CD4-positive, alpha-beta T cell treated with Interleukin-10 for 1 hour (primary cell): ENCODE results near the gene STK24.
"Not testable (repeated sequence)": the region's sequence is repeated elsewhere in the genome, so short reads cannot be mapped to it uniquely, and the experiment has no call there.

Experiments used
- DNase-seq: peaks from one replicate; pipeline ENCODE4 v3.0.0-alpha.2; 2020

Gene STK24

DNA sequence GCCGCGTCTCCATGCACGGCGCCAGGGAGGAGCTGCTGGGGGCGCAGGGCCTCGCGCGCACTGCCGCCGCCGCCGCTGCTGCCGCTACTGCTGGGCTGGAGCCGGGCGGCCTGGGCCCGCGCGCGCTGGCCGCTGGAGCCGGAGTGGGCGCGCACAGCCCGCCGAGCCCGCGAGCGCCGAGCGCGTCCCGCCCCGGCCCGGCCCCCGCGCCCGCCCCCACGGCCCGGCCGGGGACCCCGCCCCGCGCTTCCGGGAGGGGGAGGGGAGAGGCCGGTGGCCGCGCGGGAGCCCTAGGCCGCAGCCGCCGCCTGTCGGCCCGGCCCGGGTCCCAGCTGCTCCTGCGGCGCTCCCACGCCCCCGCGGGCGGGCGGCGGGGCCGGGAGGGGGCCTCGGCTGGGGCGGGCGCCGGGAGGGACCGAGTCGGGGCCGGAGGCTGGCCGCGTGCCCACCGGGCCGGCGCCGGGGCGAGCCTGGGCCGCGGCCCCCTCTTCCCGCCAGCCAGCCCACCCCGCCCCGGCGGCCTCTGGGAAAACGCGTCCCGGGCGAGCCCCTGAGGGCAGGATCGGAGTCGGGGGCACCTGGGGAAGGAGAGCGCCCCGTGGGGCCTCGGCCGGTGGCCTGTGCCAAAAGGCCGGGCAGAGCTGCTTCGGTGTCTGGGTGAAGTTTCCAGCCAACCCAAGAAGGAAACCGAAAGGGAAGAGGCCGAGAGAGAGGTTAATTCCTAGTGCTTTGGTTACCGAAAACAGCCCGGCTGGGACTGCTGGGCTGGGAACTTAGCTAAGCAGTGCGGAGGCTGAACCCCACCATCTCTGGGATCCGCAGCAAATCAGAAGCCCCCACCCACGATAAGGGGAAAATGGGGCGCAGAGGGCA lies at the start of gene STK24:
Gene STK24, minus strand, starts transcription at position 145 of the 873 bp plus-strand sequence. CDS start 321 bp downstream, outside the sequence.
- peak; percentile 69 for DNase-seq

DNA sequence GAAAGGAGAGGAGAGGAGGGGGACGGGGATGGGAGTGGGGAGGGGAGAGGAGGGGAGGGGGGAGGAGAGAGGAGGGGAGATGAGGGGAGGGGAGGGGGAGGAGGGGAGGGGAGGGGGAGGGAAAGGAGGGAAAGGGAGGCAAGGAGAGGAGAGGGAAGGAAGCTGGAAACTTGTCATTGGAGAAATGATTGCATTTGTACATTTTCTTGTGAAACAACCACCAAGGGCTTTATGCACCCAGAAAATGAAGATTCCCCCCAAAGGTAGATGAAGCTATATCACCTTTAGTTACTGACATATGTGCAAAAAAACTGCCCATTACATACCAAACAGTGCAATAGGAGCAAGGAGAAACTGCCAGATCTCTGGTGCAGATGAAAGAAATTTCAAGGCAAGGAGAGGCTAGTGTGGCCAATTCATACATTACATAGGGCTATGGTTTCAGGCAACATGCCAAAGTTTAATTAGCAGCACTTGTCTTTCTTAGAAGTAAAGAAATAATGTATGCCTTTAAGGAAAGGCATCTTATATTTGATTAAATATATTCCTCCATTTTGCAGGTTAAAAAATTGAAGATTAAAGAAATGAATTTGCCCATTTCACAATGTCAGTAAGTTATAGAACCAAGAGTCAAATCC lies 49.5 kb upstream of the STK24 start:
- no peak for DNase-seq

DNA sequence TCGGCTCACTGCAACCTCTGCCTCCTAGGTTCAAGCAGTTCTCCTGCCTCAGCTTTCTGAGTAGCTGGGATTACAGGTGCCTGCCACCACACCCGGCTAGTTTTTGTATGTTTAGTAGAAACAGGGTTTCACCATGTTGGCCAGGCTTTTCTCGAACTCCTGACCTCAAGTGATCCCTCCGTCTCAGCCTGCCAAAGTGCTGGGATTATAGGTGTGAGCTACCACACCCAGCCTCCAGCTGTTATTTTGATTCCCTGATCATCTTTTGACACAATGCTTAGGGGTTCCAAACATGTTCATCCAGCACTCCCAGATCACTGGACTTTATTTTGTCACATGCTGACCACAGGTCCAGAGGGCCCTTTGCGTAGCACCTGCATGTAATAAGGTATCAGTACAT lies 47.7 kb upstream of the STK24 start:
- DNase-seq: not testable (repeated sequence)

GRCh38 chr13:98622931-98623331 lies 46.0 kb upstream of the STK24 start:
- no peak for DNase-seq

DNA sequence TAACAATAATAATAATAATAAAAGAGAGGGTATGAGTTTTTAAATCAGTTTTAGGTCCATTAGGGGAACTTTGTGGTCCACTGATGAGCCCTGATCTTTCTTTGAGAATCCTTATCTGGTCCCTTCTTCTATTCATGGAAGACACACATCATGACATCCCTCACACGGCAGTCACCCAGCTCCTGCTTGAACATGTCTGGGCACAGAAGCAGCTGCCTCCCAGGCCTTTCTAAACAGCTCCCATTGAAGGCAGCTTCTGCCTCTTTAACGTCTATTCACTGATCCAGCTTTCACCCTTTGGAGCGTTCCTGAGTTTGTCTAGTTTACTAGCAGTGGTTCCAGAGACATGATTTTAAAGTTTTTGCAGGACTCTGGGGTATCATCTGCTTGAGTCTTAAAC lies 42.6 kb upstream of the STK24 start:
- no peak for DNase-seq

- DNase-seq: not testable (repeated sequence)
These were observed 38.7 kb upstream of the STK24 start for GRCh38 chr13:98615595-98615994.

- DNase-seq: no peak
These were observed 36.7 kb upstream of the STK24 start for GRCh38 chr13:98613591-98613990.

- no peak for DNase-seq
These were observed 32.8 kb upstream of the STK24 start for GRCh38 chr13:98609756-98610155.

DNA sequence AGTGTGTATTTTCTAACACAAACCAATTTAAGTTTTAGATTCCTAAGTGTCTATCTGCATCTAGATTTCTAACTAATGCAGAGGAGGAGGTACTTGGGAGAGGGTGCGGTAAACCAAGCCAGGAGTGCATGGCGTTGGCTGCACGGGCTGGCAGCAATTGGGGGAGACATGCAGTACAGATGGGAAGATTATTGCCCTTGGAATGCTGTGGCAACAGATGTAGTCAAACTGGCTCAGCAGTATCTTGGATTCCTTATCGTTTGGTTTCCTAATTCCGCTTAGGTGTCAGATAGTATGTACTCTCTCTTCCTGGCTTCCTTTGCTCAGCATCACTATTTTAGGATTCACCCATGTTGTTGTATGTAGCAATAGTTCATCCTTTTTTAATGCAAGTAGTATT lies 29.4 kb upstream of the STK24 start:
- no peak for DNase-seq

DNA sequence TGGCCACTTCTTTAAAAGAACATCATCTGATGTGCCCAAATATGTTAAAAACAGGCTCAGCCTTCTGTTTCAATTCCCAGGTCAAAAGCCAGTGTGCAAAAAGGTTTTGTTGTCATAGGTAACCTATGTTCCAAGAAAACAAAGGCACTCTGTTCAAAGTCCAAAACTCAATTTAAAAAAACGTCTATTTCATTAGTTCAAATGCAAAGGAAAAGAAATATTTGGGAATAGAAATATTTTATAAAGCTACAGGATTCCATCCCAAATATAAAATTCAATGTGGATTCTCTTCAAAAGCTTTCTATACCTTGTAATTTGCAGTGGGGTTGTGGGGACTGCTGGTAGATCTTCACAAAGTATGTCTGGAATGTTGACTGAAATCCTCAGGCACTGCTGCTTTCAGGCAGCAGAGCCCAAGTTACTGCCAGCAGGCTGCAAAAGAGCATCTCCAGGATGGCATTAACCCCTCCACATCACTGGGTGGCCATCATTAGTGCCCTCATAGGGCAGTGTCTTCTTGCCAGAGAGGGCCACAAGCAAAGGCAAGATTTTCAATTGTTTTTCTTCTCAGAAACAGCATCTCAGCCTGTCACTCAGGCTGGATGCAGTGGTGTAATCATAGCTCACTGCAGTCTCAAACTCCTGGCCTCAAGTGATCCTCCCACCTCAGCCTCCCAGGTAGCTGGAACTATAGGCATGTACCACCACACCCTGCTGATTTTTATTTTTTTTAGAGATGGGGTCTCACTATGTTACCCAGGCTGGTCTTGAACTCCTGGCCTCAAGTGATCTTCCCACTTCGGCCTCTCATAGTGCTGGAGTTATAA lies 22.8 kb upstream of the STK24 start:
- no peak for DNase-seq

DNA sequence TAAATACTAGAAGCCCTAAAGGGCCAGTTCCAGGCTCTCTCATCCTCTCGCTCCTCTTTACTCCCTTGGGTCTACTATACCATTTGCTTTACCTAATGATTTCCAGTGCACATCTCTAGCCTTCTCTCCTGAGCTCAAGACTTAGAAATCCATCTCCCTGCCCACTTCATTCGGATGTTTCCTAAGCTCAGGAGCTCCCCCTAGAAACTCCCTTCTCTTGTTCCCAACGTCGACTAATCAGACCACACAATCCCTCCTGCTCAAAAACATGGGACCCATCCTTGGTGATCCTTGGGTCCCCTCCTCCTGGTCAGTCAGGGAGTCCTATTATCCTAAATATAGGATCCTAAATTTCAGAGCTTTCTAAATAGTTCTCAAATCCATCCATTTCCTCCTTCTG lies 21.1 kb upstream of the STK24 start:
- DNase-seq: no peak

- DNase-seq: no peak
These were observed 18.2 kb upstream of the STK24 start for GRCh38 chr13:98595134-98595533.

DNA sequence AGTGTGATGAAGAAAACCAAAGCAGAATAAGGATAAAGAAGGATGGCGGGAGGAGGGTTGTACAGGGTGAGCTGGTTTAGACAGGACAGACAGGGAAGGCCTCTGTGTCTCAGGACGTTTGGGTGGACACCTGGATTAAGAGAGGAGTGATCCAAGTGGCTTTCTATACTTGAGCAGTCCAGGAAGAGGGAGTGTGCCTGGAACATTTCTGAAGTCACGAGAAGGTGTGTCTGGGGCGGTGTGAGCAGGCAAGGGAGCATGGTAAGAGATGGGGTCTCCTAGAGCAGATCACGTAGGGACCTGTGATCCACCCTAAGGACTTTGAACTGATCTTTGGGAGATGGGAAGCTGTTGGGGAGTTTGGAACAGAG lies 15.4 kb upstream of the STK24 start:
- no peak for DNase-seq

- DNase-seq: no peak
These were observed 14.9 kb upstream of the STK24 start for GRCh38 chr13:98591721-98592361.

DNA sequence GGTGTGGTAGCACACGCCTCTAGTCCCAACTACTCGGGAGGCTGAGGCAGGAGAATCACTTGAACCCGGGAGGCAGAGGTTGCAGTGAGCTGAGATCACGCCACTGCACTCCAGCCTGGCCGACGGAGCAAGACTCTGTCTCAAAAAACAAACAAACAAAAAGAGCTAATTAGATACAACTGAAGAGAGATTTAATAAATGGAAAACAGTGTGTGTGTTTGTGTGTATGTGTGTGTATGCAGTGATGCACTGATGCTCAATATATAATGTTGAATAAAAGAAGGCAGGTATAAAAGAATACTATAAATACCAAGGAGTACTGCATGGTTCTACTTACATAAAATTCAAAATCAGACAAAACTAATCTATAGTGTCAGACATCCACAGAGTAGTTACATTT lies 13.6 kb upstream of the STK24 start:
- not testable (repeated sequence) for DNase-seq

GRCh38 chr13:98589516-98589915 lies 12.6 kb upstream of the STK24 start:
- DNase-seq: not testable (repeated sequence)

DNA sequence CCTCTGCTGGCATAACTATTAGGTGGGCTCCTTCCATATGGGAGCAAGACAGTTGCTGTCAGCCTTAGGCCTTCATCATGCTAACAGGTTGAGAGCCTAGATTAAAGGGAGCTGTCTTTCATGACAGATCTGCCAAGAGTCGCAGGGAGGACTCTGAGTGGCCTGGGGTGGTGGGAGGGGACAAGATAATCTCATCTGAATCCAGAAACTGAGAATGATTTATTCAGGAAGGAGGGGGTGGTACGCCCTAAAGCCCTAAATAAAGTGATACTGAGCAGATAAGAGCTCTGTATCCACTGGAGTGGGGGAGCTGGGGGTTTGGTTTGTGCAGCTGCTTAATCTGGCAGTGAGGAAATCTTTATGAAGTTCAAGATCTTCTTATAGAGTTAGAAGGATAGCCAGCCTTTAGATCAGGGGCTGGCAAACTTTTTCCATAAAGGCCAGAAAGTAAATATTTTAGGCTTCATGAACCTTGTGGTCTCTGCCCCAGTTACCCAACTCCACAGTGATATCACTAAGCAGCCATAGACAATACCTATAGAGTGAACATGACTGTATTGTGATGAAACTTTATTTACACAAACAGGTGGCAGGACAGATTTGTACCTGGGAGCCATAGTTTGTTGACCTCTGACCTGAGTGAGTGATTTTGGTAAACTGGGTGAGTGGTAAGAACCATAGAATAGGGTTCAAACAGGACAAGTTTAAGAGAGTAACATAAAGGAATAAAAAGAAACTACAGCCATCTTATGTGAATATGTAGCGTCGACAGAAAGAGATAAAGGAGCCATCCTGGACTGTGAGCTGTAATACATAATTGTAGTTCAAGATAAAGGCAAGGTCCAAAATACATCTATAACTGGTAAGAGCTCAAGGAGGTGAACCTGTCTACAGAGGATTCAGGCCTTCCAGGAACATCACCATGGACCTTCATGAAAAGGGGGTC lies 9.8 kb upstream of the STK24 start:
- no peak for DNase-seq

DNA sequence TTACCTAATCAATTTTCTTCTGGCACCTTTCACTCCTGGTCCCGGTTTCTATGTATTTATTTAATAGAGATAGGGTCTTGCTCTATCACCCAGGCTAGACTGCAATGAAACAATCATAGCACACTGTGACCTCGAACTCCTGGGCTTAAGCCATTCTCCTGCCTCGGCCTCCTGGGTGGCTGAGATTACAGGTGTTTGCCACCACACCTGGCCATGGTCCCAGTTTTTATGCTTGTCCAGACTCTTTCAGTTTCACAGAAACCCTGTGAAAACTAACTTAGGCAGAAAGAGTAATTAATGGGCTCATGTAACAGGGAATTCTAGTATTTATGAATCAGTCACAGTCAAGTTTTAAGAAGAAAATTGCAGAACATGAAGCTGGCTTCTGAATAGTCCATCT lies 9.0 kb upstream of the STK24 start:
- no peak for DNase-seq

- DNase-seq: no peak
These were observed 8.5 kb upstream of the STK24 start for GRCh38 chr13:98585398-98585754.

DNA sequence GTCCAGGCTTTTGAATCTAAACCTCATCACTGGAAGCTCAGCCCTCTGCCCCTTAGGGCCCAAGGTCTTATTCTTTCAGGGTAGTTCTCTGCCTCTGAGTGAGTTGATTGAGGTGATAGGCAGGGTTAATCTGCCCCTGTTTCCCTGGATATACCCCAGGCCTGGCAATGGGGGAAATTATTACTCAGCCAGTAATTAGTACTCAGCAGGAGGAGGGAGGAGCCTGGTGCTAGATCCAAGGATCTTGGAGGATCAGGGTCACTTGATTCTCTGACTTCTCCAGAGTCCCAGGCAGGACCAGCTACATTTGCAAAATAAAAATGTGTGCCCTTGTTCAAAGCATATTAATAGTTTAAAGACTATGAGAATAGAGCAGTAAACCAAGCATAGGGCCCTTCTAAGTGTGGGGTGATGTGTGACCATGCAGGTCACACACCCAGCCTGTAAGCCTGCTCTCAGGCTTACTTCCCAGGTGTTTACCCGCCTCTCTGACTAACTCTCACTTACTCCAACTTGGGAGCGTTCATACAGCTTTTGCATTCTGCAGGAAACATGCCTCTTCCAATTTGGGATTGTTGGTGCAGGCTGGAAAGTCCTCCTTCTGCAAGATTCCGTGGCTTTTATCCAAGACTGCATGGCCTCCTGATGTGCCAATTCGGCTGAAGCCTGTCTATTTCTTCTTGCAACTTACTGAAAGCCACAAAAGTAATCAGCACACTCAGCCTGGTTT lies 7.9 kb upstream of the STK24 start:
- DNase-seq: no peak

DNA sequence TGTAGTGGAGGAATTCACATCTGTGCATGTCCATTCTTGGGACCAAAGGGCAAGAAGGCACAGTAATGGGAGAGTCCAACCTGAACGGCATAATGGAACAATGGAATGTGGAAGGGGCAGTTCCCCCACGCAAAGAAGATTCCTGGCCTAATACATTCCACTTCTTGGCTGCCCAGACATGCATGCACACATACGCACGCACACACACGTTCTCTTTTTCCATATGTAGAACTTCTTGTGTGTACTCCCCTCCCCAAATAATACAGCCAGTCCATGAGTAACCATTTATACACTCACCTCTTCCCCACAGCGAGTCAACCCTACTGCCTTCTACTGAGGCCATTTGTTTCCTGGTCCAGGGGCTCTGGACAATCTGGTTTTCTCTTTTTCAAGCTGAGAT lies 6.0 kb upstream of the STK24 start:
- DNase-seq: no peak
